KMS-11 (cell line): Measurements from ENCODE around the gene CYP11A1.

Experiments used
- H2AFZ ChIP-seq: fragments of 200-600 bp; sonication (generic); 2 replicates; pipeline ENCODE4 v1.6.1; 2016; ENCODE audit warnings: antibody characterized with exemption, mixed run types, low read depth
- H3K27ac ChIP-seq: fragments of 200-600 bp; sonication (generic); 2 replicates; pipeline ENCODE4 v1.6.1; 2016; ENCODE audit warnings: mild to moderate bottlenecking, mixed run types
- H3K27me3 ChIP-seq: fragments of 200-600 bp; sonication (generic); 2 replicates; pipeline ENCODE4 v1.6.1; 2017; ENCODE audit warnings: mild to moderate bottlenecking, low read depth, mixed run types, moderate library complexity; ENCODE audit not compliant: insufficient read depth
- H3K36me3 ChIP-seq: fragments of 200-600 bp; sonication (generic); 2 replicates; pipeline ENCODE4 v1.6.1; 2017; ENCODE audit warnings: mild to moderate bottlenecking, mixed run types; ENCODE audit not compliant: insufficient read depth
- H3K4me1 ChIP-seq: fragments of 200-600 bp; sonication (generic); 2 replicates; pipeline ENCODE4 v1.6.1; 2016; ENCODE audit warnings: mild to moderate bottlenecking, low read depth, mixed run types; ENCODE audit not compliant: poor library complexity, severe bottlenecking
- H3K4me2 ChIP-seq: fragments of 200-600 bp; sonication (generic); 2 replicates; pipeline ENCODE4 v1.7.0; 2016; ENCODE audit warnings: mild to moderate bottlenecking, mixed run types
- H3K4me3 ChIP-seq: fragments of 200-600 bp; sonication (generic); IDR thresholded peaks from 2 replicates; pipeline ENCODE4 v1.6.1; 2017; ENCODE audit warnings: low read depth, low read length, mixed read lengths; ENCODE audit not compliant: insufficient read depth
- H3K79me2 ChIP-seq: fragments of 200-600 bp; sonication (generic); 2 replicates; pipeline ENCODE4 v1.6.1; 2016; ENCODE audit warnings: low read depth, mixed run types; ENCODE audit not compliant: insufficient read depth
- H3K9ac ChIP-seq: fragments of 200-600 bp; sonication (generic); 2 replicates; pipeline ENCODE4 v1.6.1; 2016; ENCODE audit warnings: mild to moderate bottlenecking, mixed run types
- H4K20me1 ChIP-seq: fragments of 200-600 bp; sonication (generic); 2 replicates; pipeline ENCODE4 v1.6.1; 2016; ENCODE audit warnings: mild to moderate bottlenecking, mixed run types; ENCODE audit not compliant: insufficient read depth
- CTCF ChIP-seq: fragments of 200-600 bp; sonication (generic); conservative IDR thresholded peaks from 2 replicates; pipeline ENCODE4 v1.6.1; 2017; ENCODE audit warnings: low read depth, mild to moderate bottlenecking, antibody characterized with exemption, low read length, moderate library complexity, mixed read lengths

CYP11A1 gene

GRCh38 chr15:74406992-74407705, 39.7 kb upstream of the CYP11A1 start:
- H3K9ac ChIP-seq, result no peak overlapping the region
- peaks cover 7% of the 10 kb centered on the region for H3K4me1 ChIP-seq
- no peak overlapping the region for H3K27ac ChIP-seq
- no peaks in the 10 kb centered on the region for H3K27me3 ChIP-seq
- H3K4me3 ChIP-seq, result no peak overlapping the region
- TF ChIP-seq CTCF, result no peak
- no peak overlapping the region for H2AFZ ChIP-seq
- H4K20me1 ChIP-seq, result no peaks in the 10 kb centered on the region
- H3K4me2 ChIP-seq, result no peak overlapping the region
- no peaks in the 10 kb centered on the region for H3K79me2 ChIP-seq
- no peaks in the 10 kb centered on the region for H3K36me3 ChIP-seq

- peaks cover 14% of the 10 kb centered on the region for H3K4me1 ChIP-seq
- H4K20me1 ChIP-seq, result no peaks in the 10 kb centered on the region
- no peak overlapping the region for H3K4me2 ChIP-seq
- no peak overlapping the region for H3K4me3 ChIP-seq
- H3K27me3 ChIP-seq, result no peaks in the 10 kb centered on the region
- no peak overlapping the region for H2AFZ ChIP-seq
- H3K9ac ChIP-seq, result no peak overlapping the region
- H3K27ac ChIP-seq, result no peak overlapping the region
- no peaks in the 10 kb centered on the region for H3K79me2 ChIP-seq
- no peak for TF ChIP-seq CTCF
- no peaks in the 10 kb centered on the region for H3K36me3 ChIP-seq
Observed at GRCh38 chr15:74406517-74406916, 39.1 kb upstream of the CYP11A1 start.

GRCh38 chr15:74405823-74406222, 38.4 kb upstream of the CYP11A1 start:
- peaks cover 21% of the 10 kb centered on the region for H3K4me1 ChIP-seq
- no peaks in the 10 kb centered on the region for H3K79me2 ChIP-seq
- no peak overlapping the region for H3K4me3 ChIP-seq
- no peak for TF ChIP-seq CTCF
- H3K9ac ChIP-seq, result no peak overlapping the region
- no peaks in the 10 kb centered on the region for H3K36me3 ChIP-seq
- no peaks in the 10 kb centered on the region for H4K20me1 ChIP-seq
- no peak overlapping the region for H2AFZ ChIP-seq
- H3K4me2 ChIP-seq, result no peak overlapping the region
- H3K27ac ChIP-seq, result no peak overlapping the region
- H3K27me3 ChIP-seq, result no peaks in the 10 kb centered on the region

DNA sequence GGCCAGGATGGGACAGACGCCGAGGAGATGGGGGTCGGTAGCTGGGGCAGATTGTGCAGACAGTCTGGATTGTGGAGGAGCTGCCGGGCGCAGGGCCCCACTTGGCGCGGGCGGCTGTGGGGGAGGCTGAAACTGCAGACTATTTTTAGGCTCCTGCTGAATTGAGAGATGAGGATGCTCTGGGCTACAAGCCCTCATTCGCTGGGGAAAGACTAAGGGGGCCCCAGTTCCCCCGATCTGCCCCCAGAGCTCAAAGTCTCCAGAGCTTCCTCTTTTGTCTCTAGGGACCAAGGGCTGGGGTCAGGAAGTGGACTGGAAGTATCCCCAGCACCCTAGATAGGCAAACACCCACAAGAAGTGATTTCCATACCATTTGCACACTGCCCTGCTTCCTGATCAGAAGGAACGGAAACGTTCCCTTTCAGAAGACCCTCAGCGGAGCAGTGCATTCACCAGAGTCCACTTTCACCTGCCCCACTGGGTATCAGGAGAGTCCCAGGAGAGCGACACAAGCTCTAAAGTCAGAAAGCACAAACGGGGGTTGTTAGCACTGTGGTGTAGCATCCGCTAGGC, 36.6 kb upstream of the CYP11A1 start:
- H3K36me3 ChIP-seq, result no peaks in the 10 kb centered on the region
- no peak overlapping the region for H3K27ac ChIP-seq
- H2AFZ ChIP-seq, result no peak overlapping the region
- H3K4me2 ChIP-seq, result no peak overlapping the region
- no peak for TF ChIP-seq CTCF
- no peaks in the 10 kb centered on the region for H3K27me3 ChIP-seq
- H4K20me1 ChIP-seq, result no peaks in the 10 kb centered on the region
- H3K4me3 ChIP-seq, result no peak overlapping the region
- H3K9ac ChIP-seq, result no peak overlapping the region
- no peaks in the 10 kb centered on the region for H3K79me2 ChIP-seq
- H3K4me1 ChIP-seq, result peaks cover 38% of the 10 kb centered on the region
